PC-3 (cell line): Measurements from ENCODE around the gene KIAA1217.

Experiments
- CTCF ChIP-seq: fragments of 300-600 bp; sonication (generic); conservative IDR thresholded peaks from 2 replicates; pipeline ENCODE4 v1.5.1; 2017; ENCODE audit warnings: antibody characterized with exemption, low read depth, mild to moderate bottlenecking, low read length
- EZH2phosphoT487 ChIP-seq: fragments of 300-600 bp; sonication (generic); IDR thresholded peaks from 2 replicates; pipeline ENCODE4 v1.6.1; 2018; ENCODE audit warnings: mild to moderate bottlenecking, antibody characterized with exemption, low read length, borderline replicate concordance

- TF ChIP-seq CTCF = no peak
- no peak for TF ChIP-seq EZH2phosphoT487
These were observed 207.3 kb downstream of the KIAA1217 start for GRCh38 chr10:24416248-24416647.
